HL-60 (cell line): ENCODE data around the gene RFLNA.

Experiments
- DNase-seq, 2 experiments: peaks; one replicate each; pipeline ENCODE4 v3.0.0-alpha.2; 2010 to 2020; ENCODE audit warnings: low read depth in 1 of 2, low spot score in 1 of 2
- H3K27ac ChIP-seq: fragments of 250-450 bp; sonication (Bioruptor Pico); replicated peaks from 2 replicates; pipeline ENCODE4 v1.5.1; 2020; ENCODE audit warnings: mild to moderate bottlenecking, moderate library complexity
- H3K27me3 ChIP-seq: fragments of 250-450 bp; sonication (Bioruptor Pico); 2 replicates; pipeline ENCODE4 v1.5.1; 2021; ENCODE audit warnings: mild to moderate bottlenecking, moderate library complexity; ENCODE audit not compliant: insufficient read depth, poor library complexity, severe bottlenecking
- H3K4me3 ChIP-seq: replicated peaks from 2 replicates; pipeline ENCODE4 v1.5.1; 2011; ENCODE audit warnings: mild to moderate bottlenecking, control low read depth, low read length; ENCODE audit not compliant: insufficient read depth
- GABPA ChIP-seq: IDR thresholded peaks from 2 replicates; pipeline ENCODE4 v1.6.1; 2012; ENCODE audit warnings: low read depth
- POLR2AphosphoS5 ChIP-seq: IDR thresholded peaks from 2 replicates; pipeline ENCODE4 v1.6.1; 2012; ENCODE audit warnings: low read depth
- SPI1 ChIP-seq: IDR thresholded peaks from 2 replicates; pipeline ENCODE4 v1.6.1; 2012; ENCODE audit warnings: low read depth, mild to moderate bottlenecking, borderline replicate concordance
- TF ChIP-seq, protein P1 (sequence below): IDR thresholded peaks from 2 replicates; pipeline ENCODE4 v1.6.1; 2012; ENCODE audit warnings: low read depth; ENCODE audit not compliant: insufficient replicate concordance
- TF ChIP-seq, protein P2 (sequence below): IDR thresholded peaks from one replicate; pipeline ENCODE4 v1.5.1; 2011; ENCODE audit warnings: low read length, control low read depth, inconsistent platforms; ENCODE audit not compliant: insufficient read depth

The RFLNA gene

DNA sequence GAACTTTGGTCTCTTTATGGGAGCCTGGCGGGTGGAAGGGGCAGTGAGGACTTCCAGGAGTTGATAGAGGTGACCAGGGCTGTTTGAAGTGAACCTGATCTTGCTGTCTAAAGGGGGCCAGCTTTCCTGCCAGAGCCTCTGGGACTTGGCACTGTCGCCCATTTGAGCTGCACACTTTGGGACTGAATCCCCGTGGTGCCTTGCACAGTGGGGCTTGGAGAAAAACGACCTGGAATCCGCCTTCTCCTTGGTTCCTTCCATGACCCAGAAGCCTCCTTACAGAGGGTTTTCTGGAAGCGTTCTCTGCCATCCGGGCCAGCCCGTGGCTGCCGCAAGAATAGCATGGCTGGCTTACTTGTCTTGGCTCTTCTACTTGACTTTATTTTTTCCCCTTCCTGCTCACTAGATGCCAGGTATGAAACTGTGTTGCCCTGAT, 2.0 kb downstream of the RFLNA start:
- Histone ChIP-seq H3K27me3 (peaks cover 21% of the 10 kb centered on the region), H3K27ac (no peak overlapping the region), H3K4me3 (no peak overlapping the region)
- DNase-seq, result no peak
- TF ChIP-seq, protein P1, sequence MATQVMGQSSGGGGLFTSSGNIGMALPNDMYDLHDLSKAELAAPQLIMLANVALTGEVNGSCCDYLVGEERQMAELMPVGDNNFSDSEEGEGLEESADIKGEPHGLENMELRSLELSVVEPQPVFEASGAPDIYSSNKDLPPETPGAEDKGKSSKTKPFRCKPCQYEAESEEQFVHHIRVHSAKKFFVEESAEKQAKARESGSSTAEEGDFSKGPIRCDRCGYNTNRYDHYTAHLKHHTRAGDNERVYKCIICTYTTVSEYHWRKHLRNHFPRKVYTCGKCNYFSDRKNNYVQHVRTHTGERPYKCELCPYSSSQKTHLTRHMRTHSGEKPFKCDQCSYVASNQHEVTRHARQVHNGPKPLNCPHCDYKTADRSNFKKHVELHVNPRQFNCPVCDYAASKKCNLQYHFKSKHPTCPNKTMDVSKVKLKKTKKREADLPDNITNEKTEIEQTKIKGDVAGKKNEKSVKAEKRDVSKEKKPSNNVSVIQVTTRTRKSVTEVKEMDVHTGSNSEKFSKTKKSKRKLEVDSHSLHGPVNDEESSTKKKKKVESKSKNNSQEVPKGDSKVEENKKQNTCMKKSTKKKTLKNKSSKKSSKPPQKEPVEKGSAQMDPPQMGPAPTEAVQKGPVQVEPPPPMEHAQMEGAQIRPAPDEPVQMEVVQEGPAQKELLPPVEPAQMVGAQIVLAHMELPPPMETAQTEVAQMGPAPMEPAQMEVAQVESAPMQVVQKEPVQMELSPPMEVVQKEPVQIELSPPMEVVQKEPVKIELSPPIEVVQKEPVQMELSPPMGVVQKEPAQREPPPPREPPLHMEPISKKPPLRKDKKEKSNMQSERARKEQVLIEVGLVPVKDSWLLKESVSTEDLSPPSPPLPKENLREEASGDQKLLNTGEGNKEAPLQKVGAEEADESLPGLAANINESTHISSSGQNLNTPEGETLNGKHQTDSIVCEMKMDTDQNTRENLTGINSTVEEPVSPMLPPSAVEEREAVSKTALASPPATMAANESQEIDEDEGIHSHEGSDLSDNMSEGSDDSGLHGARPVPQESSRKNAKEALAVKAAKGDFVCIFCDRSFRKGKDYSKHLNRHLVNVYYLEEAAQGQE, result no peak
- no peak for TF ChIP-seq SPI1
- TF ChIP-seq POLR2AphosphoS5, result no peak
- TF ChIP-seq GABPA, result no peak
- TF ChIP-seq, protein P2, sequence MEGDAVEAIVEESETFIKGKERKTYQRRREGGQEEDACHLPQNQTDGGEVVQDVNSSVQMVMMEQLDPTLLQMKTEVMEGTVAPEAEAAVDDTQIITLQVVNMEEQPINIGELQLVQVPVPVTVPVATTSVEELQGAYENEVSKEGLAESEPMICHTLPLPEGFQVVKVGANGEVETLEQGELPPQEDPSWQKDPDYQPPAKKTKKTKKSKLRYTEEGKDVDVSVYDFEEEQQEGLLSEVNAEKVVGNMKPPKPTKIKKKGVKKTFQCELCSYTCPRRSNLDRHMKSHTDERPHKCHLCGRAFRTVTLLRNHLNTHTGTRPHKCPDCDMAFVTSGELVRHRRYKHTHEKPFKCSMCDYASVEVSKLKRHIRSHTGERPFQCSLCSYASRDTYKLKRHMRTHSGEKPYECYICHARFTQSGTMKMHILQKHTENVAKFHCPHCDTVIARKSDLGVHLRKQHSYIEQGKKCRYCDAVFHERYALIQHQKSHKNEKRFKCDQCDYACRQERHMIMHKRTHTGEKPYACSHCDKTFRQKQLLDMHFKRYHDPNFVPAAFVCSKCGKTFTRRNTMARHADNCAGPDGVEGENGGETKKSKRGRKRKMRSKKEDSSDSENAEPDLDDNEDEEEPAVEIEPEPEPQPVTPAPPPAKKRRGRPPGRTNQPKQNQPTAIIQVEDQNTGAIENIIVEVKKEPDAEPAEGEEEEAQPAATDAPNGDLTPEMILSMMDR, result no peak

DNA sequence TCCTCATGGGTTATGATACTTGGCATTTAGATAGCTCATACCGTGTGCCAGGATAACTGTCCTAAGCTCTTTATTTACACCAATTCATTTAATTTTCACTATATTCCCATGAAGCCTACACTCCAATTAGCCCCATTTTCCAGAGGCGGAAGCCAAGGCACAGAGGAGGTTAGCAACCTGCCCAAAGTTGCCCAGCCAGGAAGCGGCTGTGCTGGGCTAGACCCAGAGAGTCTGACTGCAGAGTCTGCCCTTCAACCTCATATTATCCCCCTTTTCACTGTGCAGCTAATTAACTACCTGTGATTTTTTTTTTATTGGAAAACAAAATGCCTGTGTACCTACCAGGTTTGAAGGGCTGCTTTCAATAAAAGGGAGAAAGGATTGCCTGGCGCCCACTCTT, 2.5 kb downstream of the RFLNA start:
- H3K27me3 ChIP-seq, result peaks cover 21% of the 10 kb centered on the region

DNA sequence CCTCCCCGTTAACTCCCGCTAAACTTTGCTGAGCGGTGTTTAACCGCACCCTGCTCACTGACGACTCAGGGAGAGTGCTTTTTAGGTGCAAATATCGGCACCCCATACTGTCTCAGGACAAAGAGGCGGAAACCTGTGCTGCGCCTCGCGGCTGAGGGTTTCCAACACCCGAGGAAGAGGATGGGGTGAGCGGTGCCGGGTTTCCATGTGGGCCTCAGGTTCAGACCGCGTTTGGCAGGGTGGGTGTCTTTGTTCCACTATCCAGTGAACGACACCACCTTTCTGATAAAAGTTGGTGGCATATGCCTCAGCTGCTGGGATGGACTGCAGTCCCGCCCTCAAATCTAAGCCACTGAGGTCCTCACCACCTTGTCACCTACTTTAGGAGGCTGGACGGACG, 3.0 kb downstream of the RFLNA start:
- H3K27ac ChIP-seq, result no peak overlapping the region
- no peak overlapping the region for H3K4me3 ChIP-seq
- TF ChIP-seq, protein P2, result no peak
- TF ChIP-seq SPI1, result no peak
- TF ChIP-seq GABPA, result no peak
- TF ChIP-seq, protein P1, result no peak
- TF ChIP-seq POLR2AphosphoS5, result no peak
- peaks cover 21% of the 10 kb centered on the region for H3K27me3 ChIP-seq
- no peak for DNase-seq

More for the DNA sequence above, 2.5 kb downstream of the RFLNA start:
- no peak for DNase-seq
- Histone ChIP-seq H3K27ac (no peak overlapping the region), H3K4me3 (no peak overlapping the region)
- TF ChIP-seq, protein P2, result no peak
- TF ChIP-seq SPI1 (no peak), GABPA (no peak), POLR2AphosphoS5 (no peak)
- TF ChIP-seq, protein P1, result no peak
